ENCODE results near the gene FAM136A. TPM values are rescaled to one million over a fixed set of nuclear protein-coding genes. Genes with fewer than 3 reads are reported as not detected.

FAM136A gene
- total RNA-seq, 2 donors from 2014 or later, result 81.3 to 91.8 TPM

- TF ChIP-seq CTCF (conservative IDR thresholded peaks at IDR 0.05), result no peak
Measured at GRCh38 chr2:70261501-70261900, 40.4 kb downstream of the FAM136A start.

GRCh38 chr2:70258532-70258875, 43.4 kb downstream of the FAM136A start:
- Mint-ChIP-seq H3K4me3 (peak overlapping the region; percentile 80), H3K36me3 (ENCODE audit: low read depth) (peaks cover 30% of the 10 kb centered on the region), H3K4me1 (peaks cover 25% of the 10 kb centered on the region), H3K27ac (peak overlapping the region; percentile 48), H3K9me3 (no peaks in the 10 kb centered on the region), H3K27me3 (ENCODE audit: insufficient read depth) (no peaks in the 10 kb centered on the region)
- Histone ChIP-seq H3K27me3 (ENCODE audit: control insufficient read depth, insufficient read depth, low read length, poor library complexity, severe bottlenecking) (no peaks in the 10 kb centered on the region), H3K9ac (ENCODE audit: extremely low read depth, low read length, poor library complexity, severe bottlenecking) (peak overlapping the region; percentile 59), H3K9me3 (ENCODE audit: control insufficient read depth, low read length) (no peaks in the 10 kb centered on the region), H3K36me3 (ENCODE audit: control insufficient read depth, insufficient read depth, low read length) (peaks cover 37% of the 10 kb centered on the region), H3K27ac (ENCODE audit: low read depth, low read length) (no peak overlapping the region), H3K4me1 (ENCODE audit: control insufficient read depth, insufficient read depth, low read length) (no peaks in the 10 kb centered on the region), H3K4me3 (ENCODE audit: low read length) (peak overlapping the region; percentile 89)
- 11 to 12% methylated on average over 12 of the region's 12 CpGs for WGBS, 2 experiments (ENCODE audit: insufficient coverage in 1 of 2, insufficient read length in 1 of 2)
- TF ChIP-seq CTCF (conservative IDR thresholded peaks at IDR 0.05), result no peak
- DNase-seq, result peak; percentile 76

More at GRCh38 chr2:70261501-70261900, 40.4 kb downstream of the FAM136A start:
- no peak overlapping the region for H3K27ac Mint-ChIP-seq
- no peaks in the 10 kb centered on the region for H3K27me3 Mint-ChIP-seq (ENCODE audit: insufficient read depth)
- H3K36me3 Mint-ChIP-seq (ENCODE audit: low read depth), result peaks cover 55% of the 10 kb centered on the region
- H3K9me3 ChIP-seq (ENCODE audit: control insufficient read depth, low read length), result peaks cover 21% of the 10 kb centered on the region
- H3K4me1 Mint-ChIP-seq, result peaks cover 25% of the 10 kb centered on the region
- no peaks in the 10 kb centered on the region for H3K27me3 ChIP-seq (ENCODE audit: control insufficient read depth, insufficient read depth, low read length, poor library complexity, severe bottlenecking)
- H3K4me1 ChIP-seq (ENCODE audit: control insufficient read depth, insufficient read depth, low read length), result no peaks in the 10 kb centered on the region
- DNase-seq, result no peak
- H3K9me3 Mint-ChIP-seq, result peaks cover 13% of the 10 kb centered on the region
- H3K27ac ChIP-seq (ENCODE audit: low read depth, low read length), result no peak overlapping the region
- H3K4me3 Mint-ChIP-seq, result no peak overlapping the region
- whole genome bisulfite sequencing, 2 experiments (ENCODE audit: insufficient coverage in 1 of 2, insufficient read length in 1 of 2), result 91 to 100% methylated on average over 1 of the region's 1 CpG
- H3K4me3 ChIP-seq (ENCODE audit: low read length), result peak overlapping the region; percentile 13
- no peak overlapping the region for H3K9ac ChIP-seq (ENCODE audit: extremely low read depth, low read length, poor library complexity, severe bottlenecking)
- H3K36me3 ChIP-seq (ENCODE audit: control insufficient read depth, insufficient read depth, low read length), result peaks cover 62% of the 10 kb centered on the region

GRCh38 chr2:70255637-70256314, 46.1 kb downstream of the FAM136A start:
- no peaks in the 10 kb centered on the region for H3K9me3 Mint-ChIP-seq
- no peak overlapping the region for H3K27ac Mint-ChIP-seq
- Histone ChIP-seq H3K4me3 (ENCODE audit: low read length) (no peak overlapping the region), H3K9me3 (ENCODE audit: control insufficient read depth, low read length) (no peaks in the 10 kb centered on the region), H3K4me1 (ENCODE audit: control insufficient read depth, insufficient read depth, low read length) (no peaks in the 10 kb centered on the region), H3K9ac (ENCODE audit: extremely low read depth, low read length, poor library complexity, severe bottlenecking) (no peak overlapping the region), H3K36me3 (ENCODE audit: control insufficient read depth, insufficient read depth, low read length) (peaks cover 13% of the 10 kb centered on the region), H3K27me3 (ENCODE audit: control insufficient read depth, insufficient read depth, low read length, poor library complexity, severe bottlenecking) (no peaks in the 10 kb centered on the region), H3K27ac (ENCODE audit: low read depth, low read length) (no peak overlapping the region)
- WGBS, 2 experiments (ENCODE audit: insufficient coverage in 1 of 2, insufficient read length in 1 of 2), result 95 to 100% methylated on average over 7 to 8 of the region's 8 CpGs
- H3K27me3 Mint-ChIP-seq (ENCODE audit: insufficient read depth), result no peaks in the 10 kb centered on the region
- peaks cover 11% of the 10 kb centered on the region for H3K36me3 Mint-ChIP-seq (ENCODE audit: low read depth)
- no peak overlapping the region for H3K4me3 Mint-ChIP-seq
- no peak for TF ChIP-seq CTCF (conservative IDR thresholded peaks at IDR 0.05)
- DNase-seq, result no peak
- H3K4me1 Mint-ChIP-seq, result peaks cover 19% of the 10 kb centered on the region
